GM23248 (cell line): ENCODE results near the gene SLC35E2B. TPM values are rescaled to one million over a fixed set of nuclear protein-coding genes. Genes with fewer than 3 reads are reported as not detected.
"Not testable (repeated sequence)": the region's sequence is repeated elsewhere in the genome, so short reads cannot be mapped to it uniquely, and the experiment has no call there.

ENCODE experiments used
- DNase-seq: peaks from one replicate; pipeline ENCODE4 v3.0.0-alpha.2; 2015
- H2AFZ ChIP-seq: fragments of 200-600 bp; sonication (generic); 2 replicates; pipeline ENCODE4 v1.6.1; 2016; ENCODE audit warnings: antibody characterized with exemption
- H3F3A ChIP-seq: fragments of 200-600 bp; sonication (generic); 2 replicates; pipeline ENCODE4 v1.6.1; 2016; ENCODE audit warnings: mild to moderate bottlenecking, antibody characterized with exemption, mixed run types; ENCODE audit not compliant: insufficient read depth
- H3K27ac ChIP-seq: fragments of 200-600 bp; sonication (generic); 2 replicates; pipeline ENCODE4 v1.5.1; 2016; ENCODE audit warnings: mild to moderate bottlenecking
- H3K27me3 ChIP-seq: fragments of 200-600 bp; sonication (generic); replicated peaks from 2 replicates; pipeline ENCODE4 v1.6.1; 2016; ENCODE audit warnings: mild to moderate bottlenecking; ENCODE audit not compliant: insufficient read depth
- H3K36me3 ChIP-seq: fragments of 200-600 bp; sonication (generic); 2 replicates; pipeline ENCODE4 v1.6.1; 2016; ENCODE audit warnings: low read depth, mild to moderate bottlenecking
- H3K4me1 ChIP-seq: fragments of 200-600 bp; sonication (generic); 2 replicates; pipeline ENCODE4 v1.6.1; 2016; ENCODE audit warnings: mild to moderate bottlenecking; ENCODE audit not compliant: insufficient read depth
- H3K4me2 ChIP-seq: fragments of 200-600 bp; sonication (generic); one replicate; pipeline ENCODE4 v1.6.1; 2016; ENCODE audit warnings: mild to moderate bottlenecking; ENCODE audit not compliant: unreplicated experiment
- H3K4me3 ChIP-seq: fragments of 200-600 bp; sonication (generic); 2 replicates; pipeline ENCODE4 v1.5.1; 2016; ENCODE audit warnings: mild to moderate bottlenecking
- H3K79me2 ChIP-seq: fragments of 200-600 bp; sonication (generic); 2 replicates; pipeline ENCODE4 v1.6.1; 2016; ENCODE audit warnings: mild to moderate bottlenecking; ENCODE audit not compliant: insufficient read depth
- H3K9ac ChIP-seq: fragments of 200-600 bp; sonication (generic); 2 replicates; pipeline ENCODE4 v1.6.1; 2016; ENCODE audit warnings: mild to moderate bottlenecking
- H3K9me2 ChIP-seq: fragments of 200-600 bp; sonication (generic); 2 replicates; pipeline ENCODE4 v1.6.1; 2016; ENCODE audit warnings: mixed run types, mild to moderate bottlenecking, moderate library complexity; ENCODE audit not compliant: insufficient read depth
- H3K9me3 ChIP-seq: fragments of 200-600 bp; sonication (generic); one replicate; pipeline ENCODE4 v1.6.1; 2017; ENCODE audit warnings: low read depth
- H4K20me1 ChIP-seq: fragments of 200-600 bp; sonication (generic); 2 replicates; pipeline ENCODE4 v1.6.0; 2016; ENCODE audit not compliant: insufficient read depth
- WGBS, 2 experiments: methylation state at CpG; one replicate each; pipeline ENCODE4 v1.1.6; 2015 to 2017; ENCODE audit warnings: low lambda C conversion rate in 2 of 2, low coverage in 1 of 2; ENCODE audit errors: missing lambda C conversion rate in 2 of 2; 5-methylcytosine and 5-hydroxymethylcytosine counted together
- in situ Hi-C: fragments of 300-500 bp; cut with MboI; formaldehyde crosslinking; loops from 2 replicates; pipeline ENCODE4 v1.15.0; 2020
- polyA plus RNA-seq: library from polyadenylated mRNA; unstranded; fragments of >200 nt; fragmentation: Nextera tagmentation; extraction: Ambion mirVana; gene quantifications from 2 replicates; pipeline ENCODE4 v1.2.1, GENCODE V29; 2016
- total RNA-seq: library from RNA; depleted of rRNA; stranded (reverse); fragments of >200 nt; shearing (Covaris generic); gene quantifications from 2 replicates; pipeline ENCODE4 v1.2.3, GENCODE V29; 2014

Gene SLC35E2B
- total and polyA plus RNA-seq, 2 experiments from 2014 or later: 23.4 to 32.5 TPM

- H3K27me3 ChIP-seq, H3K9me2 ChIP-seq, H3K9me3 ChIP-seq, H4K20me1 ChIP-seq, in situ Hi-C loops: not testable (repeated sequence)
- peak within 1 kb of the TSS; percentile 83 for H3K4me3 ChIP-seq
- H3K4me1 ChIP-seq: peaks cover 35% of the 10 kb centered on the region
- H3F3A ChIP-seq: peaks cover 26% of the 10 kb centered on the region
- DNase-seq: peak; percentile 96
- 1% methylated on average over 56 to 64 of the region's 96 CpGs for WGBS, 2 experiments
- H3K27ac ChIP-seq: peak within 1 kb of the TSS; percentile 99
- H3K4me2 ChIP-seq: peak within 1 kb of the TSS; percentile 65
- peaks cover 11% of the 10 kb centered on the region for H3K36me3 ChIP-seq
- peak within 1 kb of the TSS; percentile 94 for H3K9ac ChIP-seq
- peak within 1 kb of the TSS; percentile 72 for H2AFZ ChIP-seq
- peaks cover 44% of the 10 kb centered on the region for H3K79me2 ChIP-seq
These were observed 33.7 kb downstream of the SLC35E2B start, which contains the start of gene CDK11B for GRCh38 chr1:1658583-1659549. Gene CDK11B (minus strand): TSS chr1:1659004. CDS start chr1:1657485, 1,519 bp downstream.

DNA sequence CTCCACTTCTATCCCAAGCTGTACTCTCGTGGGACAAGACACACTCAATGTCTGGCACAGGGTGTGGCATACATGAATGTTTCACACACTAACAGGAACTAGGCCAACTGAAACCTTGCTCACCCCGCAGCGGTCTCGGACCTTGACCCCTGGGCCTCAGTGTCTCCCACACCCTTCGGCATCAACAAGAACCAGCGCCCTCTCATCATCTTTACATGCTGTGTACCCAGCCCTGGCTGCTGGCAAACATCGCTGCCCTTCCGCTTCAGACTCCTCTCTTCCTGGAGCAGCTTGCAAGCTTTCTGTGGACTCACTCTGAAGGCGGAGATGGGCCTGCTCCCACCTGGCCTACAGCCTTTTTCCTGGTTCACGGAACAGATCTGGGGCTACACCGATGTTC is 44.3 kb downstream of the SLC35E2B start:
- H3K27ac ChIP-seq, DNase-seq, H3K36me3 ChIP-seq, H3K79me2 ChIP-seq, H3F3A ChIP-seq, H3K4me3 ChIP-seq, in situ Hi-C loops, H3K4me1 ChIP-seq, H3K9ac ChIP-seq, H3K9me3 ChIP-seq, H2AFZ ChIP-seq, H4K20me1 ChIP-seq, H3K9me2 ChIP-seq, H3K27me3 ChIP-seq, H3K4me2 ChIP-seq: not testable (repeated sequence)
- WGBS, 2 experiments: 86 to 88% methylated on average over 11 of the region's 11 CpGs

GRCh38 chr1:1647567-1648241 is 44.9 kb downstream of the SLC35E2B start:
- H3F3A ChIP-seq, H2AFZ ChIP-seq, H3K9me3 ChIP-seq, H4K20me1 ChIP-seq, H3K27me3 ChIP-seq, H3K4me2 ChIP-seq, H3K79me2 ChIP-seq, DNase-seq, H3K27ac ChIP-seq, H3K9me2 ChIP-seq, in situ Hi-C loops, H3K4me3 ChIP-seq, H3K9ac ChIP-seq, H3K4me1 ChIP-seq, H3K36me3 ChIP-seq: not testable (repeated sequence)
- WGBS, 2 experiments: 89 to 91% methylated on average over 17 of the region's 17 CpGs

DNA sequence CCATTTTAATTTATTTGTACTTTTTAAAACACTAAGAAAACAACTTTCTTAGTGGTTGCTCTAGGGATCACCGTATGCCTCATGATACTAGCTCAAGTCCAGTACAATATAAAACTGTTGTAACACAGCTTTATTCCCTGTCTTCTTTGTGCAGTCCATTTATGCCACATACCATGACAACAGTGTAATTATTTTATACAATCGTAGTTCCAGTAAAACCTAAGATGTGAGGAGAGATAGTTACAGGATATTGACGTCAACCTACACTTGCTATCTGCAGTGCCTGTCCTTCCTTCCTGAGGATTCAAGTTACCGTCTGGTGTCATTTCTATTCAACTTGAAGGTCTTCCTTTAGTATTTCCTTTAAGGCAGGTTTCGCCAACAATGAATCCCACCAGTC is 46.3 kb downstream of the SLC35E2B start:
- H3F3A ChIP-seq, H3K9me3 ChIP-seq, H3K4me3 ChIP-seq, H3K36me3 ChIP-seq, H3K9me2 ChIP-seq, H4K20me1 ChIP-seq, H3K27ac ChIP-seq, in situ Hi-C loops, H3K27me3 ChIP-seq, H2AFZ ChIP-seq, H3K4me2 ChIP-seq, H3K4me1 ChIP-seq, DNase-seq, H3K79me2 ChIP-seq, H3K9ac ChIP-seq: not testable (repeated sequence)
- WGBS, 2 experiments: 90 to 94% methylated on average over 5 of the region's 5 CpGs

DNA sequence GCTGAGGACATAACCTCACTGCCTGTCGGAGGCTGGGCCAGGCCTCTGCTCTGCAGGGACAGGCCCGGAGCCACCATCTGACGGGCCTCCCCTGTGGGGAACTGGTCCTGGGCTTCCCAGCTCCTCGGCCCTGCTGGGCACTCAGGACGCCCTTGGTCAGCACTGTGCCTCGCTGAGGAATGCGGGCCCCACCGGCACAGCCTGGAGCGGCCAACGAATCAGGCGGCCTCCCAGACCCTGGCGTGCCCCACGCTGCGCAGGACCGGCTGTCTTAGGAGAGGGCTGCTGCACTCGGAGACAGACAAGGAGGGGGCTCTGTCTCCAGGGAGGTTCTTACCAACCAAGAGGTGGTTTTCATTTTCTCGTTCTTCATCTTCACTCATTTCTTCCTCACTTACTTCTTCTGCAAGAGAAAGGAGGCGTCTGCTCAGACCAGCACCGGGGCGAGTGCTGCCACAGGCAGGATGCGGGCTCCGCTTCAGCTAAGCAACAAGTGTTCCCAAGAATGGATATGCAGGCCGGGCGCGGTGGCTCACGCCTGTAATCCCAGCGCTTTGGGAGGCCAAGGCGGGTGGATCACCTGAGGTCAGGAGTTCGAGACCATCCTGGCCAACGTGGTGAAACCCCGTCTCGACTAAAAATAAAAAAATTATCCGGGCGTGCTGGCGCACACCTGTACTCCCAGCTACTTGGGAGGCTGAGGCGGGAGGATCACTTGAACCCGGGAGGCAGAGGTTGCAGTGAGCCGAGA is 51.7 kb downstream of the SLC35E2B start:
- H3K4me2 ChIP-seq, H3F3A ChIP-seq, H3K27ac ChIP-seq, H4K20me1 ChIP-seq, H3K9me3 ChIP-seq, H3K36me3 ChIP-seq, H3K9me2 ChIP-seq, H3K4me3 ChIP-seq, H3K27me3 ChIP-seq, DNase-seq, H3K9ac ChIP-seq, H2AFZ ChIP-seq, H3K4me1 ChIP-seq, in situ Hi-C loops, H3K79me2 ChIP-seq: not testable (repeated sequence)
- WGBS, 2 experiments: 95 to 97% methylated on average over 18 to 27 of the region's 38 CpGs

DNA sequence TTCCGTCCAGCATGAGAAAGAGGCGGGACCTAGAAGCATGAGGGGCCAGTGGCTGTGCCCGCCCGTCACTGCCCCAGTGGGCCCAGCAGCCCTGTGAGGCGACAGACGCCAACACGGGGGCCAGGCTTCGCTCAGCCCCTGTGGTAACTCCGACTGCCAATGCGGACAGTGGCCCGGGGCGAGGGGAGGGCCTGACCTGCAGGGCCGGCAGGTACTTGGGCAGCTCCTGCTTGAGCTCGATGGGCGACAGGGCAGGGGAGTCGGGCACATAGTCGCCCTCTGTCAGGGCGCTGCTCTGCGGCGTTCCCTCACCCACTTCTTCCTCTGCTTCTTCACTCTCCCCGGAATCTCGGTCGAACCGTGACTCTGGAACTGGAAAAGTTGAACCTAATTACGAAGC is 52.5 kb downstream of the SLC35E2B start:
- H3K4me3 ChIP-seq, H3F3A ChIP-seq, in situ Hi-C loops, H3K9me3 ChIP-seq, H3K27me3 ChIP-seq, H3K4me1 ChIP-seq, H4K20me1 ChIP-seq, DNase-seq, H3K9ac ChIP-seq, H3K9me2 ChIP-seq, H3K36me3 ChIP-seq, H2AFZ ChIP-seq, H3K4me2 ChIP-seq, H3K79me2 ChIP-seq, H3K27ac ChIP-seq: not testable (repeated sequence)
- WGBS, 2 experiments: 82 to 90% methylated on average over 10 to 16 of the region's 25 CpGs

- H3K27ac ChIP-seq, H3K9me3 ChIP-seq, H3K79me2 ChIP-seq, H3K4me1 ChIP-seq, H3K36me3 ChIP-seq, DNase-seq, H2AFZ ChIP-seq, H3K27me3 ChIP-seq, H3K4me2 ChIP-seq, H3F3A ChIP-seq, H3K9ac ChIP-seq, H3K4me3 ChIP-seq, H3K9me2 ChIP-seq, in situ Hi-C loops, H4K20me1 ChIP-seq: not testable (repeated sequence)
- 89 to 92% methylated on average over 16 of the region's 16 CpGs for WGBS, 2 experiments
These were observed 53.2 kb downstream of the SLC35E2B start for GRCh38 chr1:1639368-1639767.
